Thymus (tissue), 11 donors: ENCODE results near the gene KCNQ2. TPM values are rescaled to one million over a fixed set of nuclear protein-coding genes. Genes with fewer than 3 reads are reported as not detected.

Experiments
- DNase-seq, 9 donors: peaks; one replicate each; pipeline ENCODE4 v3.0.0-alpha.2; 2013; ENCODE audit warnings: low spot score in 9 of 9, low read depth in 6 of 9, missing footprints in 1 of 9
- H3K27ac ChIP-seq, 2 donors: one replicate each; pipeline ENCODE4 v1.5.1; 2013; ENCODE audit warnings: control low read depth in 1 of 2, low read depth in 1 of 2, low read length in 1 of 2, mild to moderate bottlenecking in 1 of 2, moderate library complexity in 1 of 2
- H3K27me3 ChIP-seq, 2 donors: one replicate each; pipeline ENCODE4 v1.5.1; 2013; ENCODE audit warnings: low read length in 1 of 2; ENCODE audit not compliant: control insufficient read depth in 2 of 2, insufficient read depth in 1 of 2
- H3K36me3 ChIP-seq, 2 donors: one replicate each; pipeline ENCODE4 v1.5.1; 2013; ENCODE audit warnings: low read length in 1 of 2, mild to moderate bottlenecking in 1 of 2, moderate library complexity in 1 of 2; ENCODE audit not compliant: control insufficient read depth in 2 of 2, insufficient read depth in 2 of 2
- H3K4me1 ChIP-seq, 2 donors: one replicate each; pipeline ENCODE4 v1.5.1; 2013; ENCODE audit warnings: low read length in 2 of 2; ENCODE audit not compliant: control insufficient read depth in 2 of 2, insufficient read depth in 2 of 2
- H3K4me3 ChIP-seq, 2 donors: one replicate each; pipeline ENCODE4 v1.5.1; 2013; ENCODE audit warnings: low read length in 2 of 2, control low read depth in 1 of 2, mild to moderate bottlenecking in 1 of 2
- H3K9me3 ChIP-seq, 2 donors: one replicate each; pipeline ENCODE4 v1.5.1; 2013; ENCODE audit warnings: low read length in 1 of 2, mild to moderate bottlenecking in 1 of 2; ENCODE audit not compliant: control insufficient read depth in 2 of 2, insufficient read depth in 1 of 2
- WGBS: extraction: QIAGEN DNeasy Blood & Tissue Kit; methylation state at CpG from one replicate; pipeline ENCODE4 v1.1.7; 2013; 5-methylcytosine and 5-hydroxymethylcytosine counted together
- polyA plus RNA-seq: library from polyadenylated mRNA; stranded (reverse); fragments of 200-250 nt; gene quantifications from one replicate; pipeline ENCODE4 v1.2.3, GENCODE V29; 2013
- total RNA-seq: library from RNA; stranded (reverse); fragments of 120-200 nt; gene quantifications from one replicate; pipeline ENCODE4 v1.2.4, GENCODE V29; 2013
- donor health status: healthy.

KCNQ2 gene
- total and polyA plus RNA-seq, 2 donors = 0.38 to 0.48 TPM

- whole genome bisulfite sequencing = 94% methylated on average over 20 of the region's 20 CpGs
- no peaks in the 10 kb centered on the region for H3K36me3 ChIP-seq
- H3K9me3 ChIP-seq = peaks cover 0 to 5% of the 10 kb centered on the region in 2 donors
- no peak for DNase-seq
- no peak overlapping the region for H3K4me3 ChIP-seq
- no peak overlapping the region for H3K27ac ChIP-seq
- peaks cover 0 to 4% of the 10 kb centered on the region in 2 donors for H3K27me3 ChIP-seq
- H3K4me1 ChIP-seq = no peaks in the 10 kb centered on the region
Measured at GRCh38 chr20:63428906-63429575, 43.4 kb downstream of the KCNQ2 start.

- no peak for DNase-seq
- peaks cover 1 to 5% of the 10 kb centered on the region in 2 donors for H3K9me3 ChIP-seq
- no peak overlapping the region for H3K27ac ChIP-seq
- no peaks in the 10 kb centered on the region for H3K36me3 ChIP-seq
- 97% methylated on average over 27 of the region's 27 CpGs for WGBS
- H3K4me3 ChIP-seq = no peak overlapping the region
- H3K4me1 ChIP-seq = no peaks in the 10 kb centered on the region
- H3K27me3 ChIP-seq = no peaks in the 10 kb centered on the region
Measured at GRCh38 chr20:63427724-63428330, 44.6 kb downstream of the KCNQ2 start.

- H3K9me3 ChIP-seq = peaks cover 1 to 3% of the 10 kb centered on the region in 2 donors
- H3K4me3 ChIP-seq = no peak overlapping the region
- no peak for DNase-seq
- WGBS = 93% methylated on average over 16 of the region's 16 CpGs
- H3K27me3 ChIP-seq = no peaks in the 10 kb centered on the region
- H3K36me3 ChIP-seq = no peaks in the 10 kb centered on the region
- no peaks in the 10 kb centered on the region for H3K4me1 ChIP-seq
- no peak overlapping the region for H3K27ac ChIP-seq
Measured at GRCh38 chr20:63427206-63427605, 45.2 kb downstream of the KCNQ2 start.

- Histone ChIP-seq H3K4me1 (no peaks in the 10 kb centered on the region), H3K4me3 (no peak overlapping the region), H3K36me3 (no peaks in the 10 kb centered on the region), H3K9me3 (peaks cover 0 to 1% of the 10 kb centered on the region in 2 donors), H3K27ac (no peak overlapping the region), H3K27me3 (peaks cover 0 to 3% of the 10 kb centered on the region in 2 donors)
- no peak for DNase-seq
- WGBS = 89% methylated on average over 27 of the region's 27 CpGs
Measured at GRCh38 chr20:63425846-63426485, 46.5 kb downstream of the KCNQ2 start.

- Histone ChIP-seq H3K4me1 (no peaks in the 10 kb centered on the region), H3K4me3 (no peak overlapping the region), H3K36me3 (no peaks in the 10 kb centered on the region), H3K27me3 (peaks cover 0 to 3% of the 10 kb centered on the region in 2 donors), H3K27ac (no peak overlapping the region), H3K9me3 (peaks cover 0 to 1% of the 10 kb centered on the region in 2 donors)
- no peak for DNase-seq
- 96% methylated on average over 25 of the region's 25 CpGs for WGBS
Measured at GRCh38 chr20:63424613-63425012, 47.8 kb downstream of the KCNQ2 start.

- Histone ChIP-seq H3K4me3 (no peak overlapping the region), H3K27ac (no peak overlapping the region), H3K27me3 (peaks cover 0 to 3% of the 10 kb centered on the region in 2 donors), H3K36me3 (no peaks in the 10 kb centered on the region), H3K4me1 (no peaks in the 10 kb centered on the region), H3K9me3 (peaks cover 0 to 1% of the 10 kb centered on the region in 2 donors)
- WGBS = 92% methylated on average over 21 of the region's 21 CpGs
- no peak for DNase-seq
Measured at GRCh38 chr20:63423751-63424150, 48.7 kb downstream of the KCNQ2 start.

- 84% methylated on average over 25 of the region's 25 CpGs for WGBS
- no peaks in the 10 kb centered on the region for H3K36me3 ChIP-seq
- no peak for DNase-seq
- H3K4me3 ChIP-seq = no peak overlapping the region
- no peaks in the 10 kb centered on the region for H3K4me1 ChIP-seq
- H3K27ac ChIP-seq = no peak overlapping the region
- peaks cover 0 to 1% of the 10 kb centered on the region in 2 donors for H3K9me3 ChIP-seq
- H3K27me3 ChIP-seq = peaks cover 0 to 6% of the 10 kb centered on the region in 2 donors
Measured at GRCh38 chr20:63422653-63423052, 49.8 kb downstream of the KCNQ2 start.

- 91% methylated on average over 17 of the region's 17 CpGs for WGBS
- Histone ChIP-seq H3K36me3 (no peaks in the 10 kb centered on the region), H3K27me3 (peaks cover 0 to 8% of the 10 kb centered on the region in 2 donors), H3K4me3 (no peak overlapping the region), H3K27ac (no peak overlapping the region), H3K4me1 (no peaks in the 10 kb centered on the region), H3K9me3 (peaks cover 0 to 1% of the 10 kb centered on the region in 2 donors)
- DNase-seq = no peak
Measured at GRCh38 chr20:63421913-63422312, 50.5 kb downstream of the KCNQ2 start.

- no peaks in the 10 kb centered on the region for H3K4me1 ChIP-seq
- H3K27ac ChIP-seq = no peak overlapping the region
- H3K27me3 ChIP-seq = peaks cover 0 to 8% of the 10 kb centered on the region in 2 donors
- WGBS = 83% methylated on average over 29 of the region's 29 CpGs
- H3K9me3 ChIP-seq = peaks cover 0 to 1% of the 10 kb centered on the region in 2 donors
- no peak overlapping the region for H3K4me3 ChIP-seq
- H3K36me3 ChIP-seq = no peaks in the 10 kb centered on the region
- DNase-seq = no peak
Measured at GRCh38 chr20:63421094-63421692, 51.3 kb downstream of the KCNQ2 start.
